Renal pelvis (tissue), 4 donors: ENCODE measurements around the gene TACC3. TPM values are rescaled to one million over a fixed set of nuclear protein-coding genes. Genes with fewer than 3 reads are reported as not detected.

Source experiments
- DNase-seq: peaks from one replicate; pipeline ENCODE4 v3.0.0-alpha.2; 2013
- polyA plus RNA-seq, 3 donors: library from polyadenylated mRNA; unstranded; fragments of 120-200 nt; gene quantifications; one replicate each; pipeline ENCODE4 v1.2.1, GENCODE V29; 2013; ENCODE audit not compliant: insufficient read length in 3 of 3

The TACC3 gene
- polyA plus RNA-seq, 3 donors: 45.0 to 55.5 (median 48.9) TPM

DNA sequence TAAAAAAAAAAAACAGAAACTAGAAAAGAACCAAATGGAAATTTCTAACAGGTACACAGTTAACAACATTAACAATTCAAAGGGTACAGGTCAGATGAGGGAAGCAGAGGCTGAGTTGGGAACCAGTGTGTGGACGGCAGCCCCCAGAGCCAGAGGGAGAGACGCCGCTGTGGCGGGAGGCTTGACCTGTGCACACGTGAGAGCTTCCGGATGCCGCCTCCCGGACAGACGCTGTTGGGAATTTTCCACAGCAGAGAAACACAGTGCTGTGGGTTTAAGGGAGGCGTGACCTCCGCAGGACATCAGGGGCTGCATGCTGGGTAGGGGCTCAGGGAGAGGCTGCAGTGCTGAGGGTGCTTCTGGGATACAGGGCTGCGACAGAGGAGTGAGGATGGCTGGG, 22.2 kb downstream of the TACC3 start:
- no peak for DNase-seq

DNA sequence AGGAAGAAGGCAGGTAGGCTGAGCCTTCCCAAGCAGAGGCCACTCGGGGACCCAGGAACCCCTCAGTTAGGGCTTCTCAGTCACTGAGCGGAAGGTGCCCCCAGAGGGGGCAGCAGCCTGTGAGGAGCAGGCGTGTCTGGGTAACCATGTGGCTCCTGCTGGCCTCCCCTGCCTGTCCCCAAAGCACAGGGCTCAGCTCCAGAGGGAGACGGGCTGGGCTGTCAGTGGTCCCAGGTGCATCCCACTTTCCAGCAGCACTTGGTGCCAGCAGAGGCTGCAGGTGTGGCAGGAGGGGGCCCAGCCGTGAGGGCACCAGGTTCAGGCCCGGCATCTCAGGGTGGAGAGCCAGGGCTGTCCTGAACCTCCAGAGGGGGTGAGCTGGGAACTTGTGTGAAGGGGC, 22.7 kb downstream of the TACC3 start:
- DNase-seq: no peak

DNA sequence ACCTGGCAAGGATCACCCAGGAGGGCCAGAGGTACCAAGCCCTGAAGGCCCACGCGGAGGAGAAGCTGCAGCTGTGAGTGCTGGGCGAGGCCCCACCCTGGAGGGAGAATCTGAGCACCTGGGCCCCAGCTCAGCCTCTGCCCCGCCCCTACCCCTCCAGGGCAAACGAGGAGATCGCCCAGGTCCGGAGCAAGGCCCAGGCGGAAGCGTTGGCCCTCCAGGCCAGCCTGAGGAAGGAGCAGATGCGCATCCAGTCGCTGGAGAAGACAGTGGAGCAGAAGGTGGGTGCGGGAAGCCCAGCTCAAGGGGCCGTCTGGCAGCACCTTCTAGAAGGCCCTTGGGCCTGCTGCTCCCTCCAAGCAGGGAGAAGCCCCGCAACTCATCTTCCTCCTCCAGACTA, 23.2 kb downstream of the TACC3 start:
- no peak for DNase-seq

GRCh38 chr4:1745165-1745564, 23.8 kb downstream of the TACC3 start:
- no peak for DNase-seq

GRCh38 chr4:1745697-1746096, 24.4 kb downstream of the TACC3 start:
- DNase-seq: no peak

DNA sequence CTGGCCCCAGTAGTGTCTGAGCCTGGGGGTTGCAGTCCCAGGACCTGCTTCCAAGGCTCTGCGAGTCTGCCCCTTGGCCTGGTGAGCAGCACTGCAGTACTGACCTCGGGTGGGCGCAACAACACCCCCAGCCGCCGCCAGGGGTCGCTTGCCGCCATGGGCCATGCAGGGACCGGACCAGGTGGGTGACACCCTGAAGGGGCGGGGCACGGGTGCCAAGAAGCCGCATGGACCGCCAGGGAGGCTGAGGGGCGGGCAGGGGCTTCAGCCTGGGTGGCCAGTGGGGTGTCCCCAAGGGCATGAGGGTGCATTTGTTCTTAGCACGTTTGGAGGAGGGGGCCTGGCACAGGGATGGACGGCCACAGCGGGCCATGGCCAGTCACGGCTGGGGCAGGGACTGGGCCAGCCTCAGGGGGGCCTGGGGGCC, 25.0 kb downstream of the TACC3 start:
- DNase-seq: peak; percentile 70

GRCh38 chr4:1746919-1747602, 25.7 kb downstream of the TACC3 start:
- no peak for DNase-seq

- DNase-seq: no peak
Observed at GRCh38 chr4:1747603-1747967, 26.3 kb downstream of the TACC3 start.

DNA sequence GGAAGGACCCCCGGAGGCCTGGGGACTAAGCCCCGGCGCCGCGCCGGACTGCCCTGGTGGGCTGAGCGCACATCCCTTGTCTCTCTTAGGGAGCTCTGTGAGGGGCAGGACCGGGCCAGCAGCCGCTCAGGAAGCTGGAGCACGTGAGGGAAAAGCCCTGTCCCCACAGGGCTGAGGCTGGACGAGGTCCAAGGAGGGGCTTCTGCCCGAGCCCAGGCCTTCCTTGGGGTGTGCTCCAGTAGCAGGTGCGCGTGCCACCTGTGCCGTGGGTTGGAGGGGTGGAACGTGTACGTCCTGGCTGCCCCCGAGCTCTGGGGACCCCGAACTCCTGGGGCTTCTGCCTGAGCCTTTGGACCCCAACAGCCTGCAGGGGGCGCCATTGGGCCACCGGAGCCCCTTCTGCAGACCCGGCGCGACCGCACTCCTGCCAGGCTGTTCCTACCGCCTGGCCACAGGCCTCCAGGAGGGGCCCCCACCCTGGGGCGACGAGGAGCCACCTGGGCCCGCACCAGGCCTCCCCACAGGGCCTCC, 27.2 kb downstream of the TACC3 start:
- DNase-seq: peak; percentile 75

DNA sequence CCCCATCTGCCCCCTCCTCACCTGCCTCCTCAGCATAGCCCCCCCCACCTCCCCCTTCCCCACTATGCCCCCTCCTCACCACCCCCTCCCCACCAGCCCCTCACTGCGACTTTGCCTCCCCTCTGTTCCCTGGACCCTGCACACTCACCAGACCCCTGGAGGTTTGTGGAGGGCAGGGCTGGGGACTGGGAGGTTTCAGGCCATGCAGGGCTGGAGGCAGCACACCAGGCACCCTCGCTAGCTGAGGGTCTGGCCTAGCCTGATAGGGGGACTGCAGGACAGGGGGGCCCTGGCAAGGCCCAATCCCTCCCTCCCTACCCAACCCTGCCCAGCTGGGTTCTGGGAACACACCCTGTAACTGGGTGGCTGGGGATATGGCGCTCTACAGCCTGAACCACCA, 28.0 kb downstream of the TACC3 start:
- no peak for DNase-seq

DNA sequence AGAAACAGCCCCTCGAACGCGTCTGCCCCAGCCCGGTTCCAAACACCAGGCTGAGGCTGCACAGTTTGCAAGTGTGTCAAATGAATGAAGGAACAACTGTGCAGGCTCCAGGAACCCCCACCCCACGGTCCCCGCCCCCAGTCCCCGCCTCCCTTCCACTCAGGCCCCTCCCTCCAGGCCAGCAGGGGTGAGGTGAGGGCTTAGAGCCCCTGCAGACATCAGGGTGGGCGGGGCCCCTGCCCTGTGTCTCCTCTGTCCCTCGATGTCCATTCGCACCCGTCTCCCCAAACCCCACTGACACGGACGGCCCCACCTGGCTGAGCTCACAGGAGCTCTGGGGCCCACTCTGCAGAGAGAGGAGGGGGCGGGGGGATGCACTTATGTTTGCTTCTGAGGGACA, 28.5 kb downstream of the TACC3 start:
- DNase-seq: no peak

DNA sequence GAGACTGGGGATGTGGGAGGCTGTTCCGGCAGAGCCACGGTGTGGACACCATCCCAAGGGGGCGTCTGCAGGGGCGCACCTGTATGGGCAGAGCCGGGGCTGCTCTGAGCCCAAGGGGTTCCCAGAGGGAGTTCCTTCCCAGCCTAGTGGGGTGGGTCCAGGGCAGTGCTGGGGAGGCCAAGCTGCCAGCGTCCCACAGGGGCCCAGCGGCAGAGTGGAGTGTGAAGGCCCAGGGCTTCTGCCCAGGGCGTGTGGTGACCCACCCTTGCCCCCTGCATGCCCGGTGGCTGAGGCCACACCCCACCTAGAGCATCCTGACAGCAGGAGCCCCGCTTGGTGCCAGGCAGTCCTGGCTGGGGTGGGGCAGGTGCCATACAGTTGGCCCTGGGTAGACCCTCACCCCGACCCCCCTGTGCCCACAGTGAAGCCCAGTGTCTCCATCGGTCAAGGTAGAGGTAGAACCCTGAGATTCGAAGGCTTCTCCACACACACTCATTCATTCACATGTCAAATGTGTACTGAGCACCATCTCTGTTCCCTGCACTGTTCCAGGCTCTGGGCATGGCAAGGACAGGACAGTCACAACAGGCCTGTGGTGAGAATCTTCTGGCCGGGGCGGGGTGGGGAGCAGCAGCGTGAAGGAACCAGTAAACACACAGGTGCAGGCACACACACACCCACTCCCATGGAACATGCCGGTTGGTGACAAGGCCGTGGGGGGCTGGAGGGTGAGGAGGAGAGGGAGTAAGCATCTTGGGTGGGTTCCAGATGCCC, 29.2 kb downstream of the TACC3 start:
- no peak for DNase-seq

DNA sequence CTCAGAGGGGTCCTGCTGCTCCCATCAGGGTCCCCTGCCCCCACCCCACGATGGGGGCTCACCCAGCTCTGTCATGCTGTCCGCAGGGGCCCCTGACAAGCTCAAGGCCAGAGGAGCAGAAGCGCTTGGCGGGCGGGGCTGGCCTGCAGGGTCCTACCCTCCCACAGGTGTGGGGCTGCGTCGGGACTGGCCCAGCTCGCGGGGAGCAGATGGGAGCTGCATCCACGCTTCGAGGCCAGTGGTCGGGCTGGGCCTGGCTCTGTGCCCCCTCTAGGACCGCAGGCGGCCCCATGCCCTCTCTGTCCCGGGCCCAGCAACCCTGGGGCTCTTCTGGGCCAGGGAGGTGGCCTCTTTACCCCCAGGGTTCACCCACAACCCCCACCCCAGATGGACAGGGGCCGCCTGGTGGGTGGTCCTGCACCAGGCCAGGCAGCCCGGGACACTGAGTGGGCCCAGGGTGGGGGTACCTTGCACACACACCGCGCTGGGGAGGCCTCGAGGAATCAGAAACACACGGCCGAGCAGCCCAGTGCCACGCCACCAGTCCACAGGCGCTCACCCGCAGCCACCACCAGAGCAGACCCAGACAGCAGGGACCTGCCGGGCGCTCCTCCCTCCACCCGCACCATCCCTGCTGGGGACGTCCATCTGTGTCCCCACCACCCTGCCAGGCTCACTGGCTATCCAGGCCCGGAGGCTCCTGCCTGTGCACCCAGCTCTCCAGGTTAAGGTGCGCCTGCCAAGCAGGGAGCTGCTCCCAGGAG, 30.0 kb downstream of the TACC3 start:
- no peak for DNase-seq

DNA sequence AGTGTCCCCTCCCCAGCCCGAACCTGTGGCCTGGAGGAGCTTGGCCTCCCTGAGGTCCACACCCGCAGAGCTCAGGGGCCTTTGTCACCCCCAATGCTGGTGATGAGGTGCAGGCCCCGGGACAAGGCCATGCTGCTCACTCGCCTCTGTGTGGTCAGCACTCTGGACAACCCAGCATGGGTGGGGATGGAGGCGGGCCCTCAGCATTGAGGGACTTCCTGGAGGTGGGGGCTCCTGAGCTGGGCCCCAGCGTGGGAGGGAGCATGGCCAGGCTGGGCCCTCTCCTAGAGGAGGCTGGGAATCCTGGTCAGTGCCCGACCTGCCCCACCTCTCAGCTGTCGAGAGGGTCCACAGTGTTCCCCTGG, 30.6 kb downstream of the TACC3 start:
- no peak for DNase-seq

GRCh38 chr4:1752284-1753041, 31.1 kb downstream of the TACC3 start:
- DNase-seq: no peak

DNA sequence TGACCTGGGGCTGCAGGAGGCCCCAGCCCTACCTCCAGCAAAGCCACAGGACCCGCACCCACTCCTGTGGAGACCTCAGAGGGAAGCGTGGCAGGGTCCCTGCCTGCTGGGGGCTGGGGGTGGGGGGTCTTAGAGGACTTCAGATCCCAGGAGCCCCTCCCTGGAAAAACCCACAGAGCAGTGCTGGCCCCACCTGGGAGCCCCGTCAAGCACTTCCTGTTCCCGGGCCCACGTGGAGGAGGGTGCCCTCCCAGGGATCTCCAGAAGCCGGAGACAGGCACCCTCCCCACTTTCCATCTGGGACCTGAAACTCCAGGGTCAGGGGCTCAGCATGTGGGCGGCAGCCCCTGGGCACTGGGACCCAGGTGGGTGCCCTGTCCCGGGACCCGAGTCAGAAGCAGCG, 32.0 kb downstream of the TACC3 start:
- no peak for DNase-seq

DNA sequence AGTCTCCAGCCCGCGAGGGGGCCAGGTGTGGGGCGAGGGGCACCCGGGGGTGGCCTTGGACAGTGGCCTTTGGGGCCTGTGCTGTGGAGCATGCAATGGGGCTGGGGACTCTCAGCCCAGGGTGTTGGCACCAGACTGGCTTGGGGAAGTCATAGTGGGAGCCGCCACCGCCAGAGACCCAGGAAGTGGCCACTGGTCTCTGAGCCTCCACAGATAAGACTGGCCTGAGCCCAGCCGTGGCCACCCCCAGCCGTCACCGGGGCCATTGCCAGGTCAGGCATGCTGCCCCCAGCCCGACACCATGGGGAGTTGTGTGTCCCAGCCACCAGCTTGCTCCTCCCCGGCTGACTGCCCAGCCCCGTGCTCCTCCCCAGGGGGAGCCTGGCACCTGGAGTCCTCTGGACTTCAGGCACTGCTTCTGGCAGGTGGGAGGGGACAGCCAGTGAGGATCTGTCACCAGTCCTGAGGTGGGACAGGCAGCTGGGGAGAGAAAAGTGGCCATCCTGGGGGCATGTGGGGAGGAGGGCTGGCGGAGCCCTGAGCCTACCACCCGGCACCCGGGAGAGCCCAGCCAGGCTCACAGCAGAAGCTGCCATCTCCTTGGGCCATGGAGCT, 32.5 kb downstream of the TACC3 start:
- DNase-seq: no peak

DNA sequence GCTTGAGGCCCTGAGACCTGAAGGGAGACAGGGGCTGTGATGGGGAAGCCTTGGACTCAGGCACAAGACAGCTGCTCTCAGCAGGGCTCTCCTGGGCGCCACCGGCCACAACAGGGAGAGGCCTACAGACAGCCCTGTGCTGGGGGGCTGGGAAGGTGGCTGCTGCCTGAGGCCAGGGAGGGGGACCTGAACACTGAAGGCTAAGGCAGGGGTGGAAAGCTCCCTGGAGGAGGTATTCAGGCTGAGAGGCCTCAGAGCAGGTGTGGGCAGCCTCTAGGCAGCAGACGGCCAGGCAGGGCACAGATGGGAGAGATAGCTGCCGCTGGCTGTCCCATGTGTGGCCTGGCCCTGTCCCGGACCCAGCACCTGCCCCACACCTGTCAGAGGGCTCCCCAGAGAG, 33.0 kb downstream of the TACC3 start:
- no peak for DNase-seq

- DNase-seq: no peak
Observed at GRCh38 chr4:1755297-1755696, 34.0 kb downstream of the TACC3 start.

- no peak for DNase-seq
Observed at GRCh38 chr4:1756079-1756478, 34.8 kb downstream of the TACC3 start.
